ENCODE data around the gene FAM3C. TPM values are rescaled to one million over a fixed set of nuclear protein-coding genes. Genes with fewer than 3 reads are reported as not detected.

Gene FAM3C
- total and polyA plus RNA-seq, 2 of the 8 experiments (the other 6 are each of a cell fraction or from before 2014, with no cell fraction given): 27.0 to 77.7 TPM

DNA sequence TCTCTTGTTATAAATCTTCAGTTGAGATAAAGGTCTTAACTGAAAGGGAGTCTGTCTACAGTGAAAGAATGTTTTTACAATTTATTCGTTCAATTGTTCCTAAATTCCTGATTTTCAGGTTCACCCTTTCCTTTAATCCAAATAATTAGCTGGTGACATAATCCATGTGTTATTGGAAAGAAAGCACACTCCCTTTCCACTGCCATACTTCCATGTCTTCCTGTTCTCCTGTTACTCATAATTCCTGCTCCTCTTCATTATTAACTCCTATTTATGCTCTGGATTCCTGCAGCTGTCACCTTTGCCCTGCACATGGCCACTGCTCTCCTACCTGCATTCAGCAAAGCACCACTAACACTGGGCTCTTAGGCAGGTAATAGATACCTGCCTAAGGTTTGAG lies 40.0 kb upstream of the FAM3C start:
- Histone ChIP-seq H3K36me3 (ENCODE audit: control insufficient read depth in 2 of 4, insufficient read depth in 4 of 4, low read length in 3 of 4) (no peaks in the 10 kb centered on the region), H3K27ac (ENCODE audit: low read depth, low read length) (no peak overlapping the region), H4K91ac (replicated peaks; ENCODE audit: insufficient read length, low read length) (no peak overlapping the region), H2BK12ac (ENCODE audit: low read depth, low read length) (no peak overlapping the region), H3K23me2 (ENCODE audit: low read depth, low read length) (no peaks in the 10 kb centered on the region), H3K4me3 (ENCODE audit: extremely low read depth in 1 of 4, insufficient read depth in 2 of 4, low read depth in 3 of 4, low read length in 4 of 4) (no peak overlapping the region), H3K4ac (replicated peaks; ENCODE audit: insufficient read length, low read depth, low read length) (no peak overlapping the region), H3K56ac (replicated peaks; ENCODE audit: insufficient read length, low read depth, low read length) (no peak overlapping the region), H3K79me2 (ENCODE audit: control insufficient read depth in 1 of 2, insufficient read depth in 2 of 2, low read length in 2 of 2) (no peaks in the 10 kb centered on the region), H3K9me3 (ENCODE audit: insufficient read depth in 2 of 2, low read depth in 1 of 2, low read length in 1 of 2) (no peaks in the 10 kb centered on the region), H2AK5ac (ENCODE audit: low read depth, low read length) (0 out of 2 replicates have a peak overlapping the region, but pooled peaks have one; percentile 65), H3K9ac (replicated peaks in 1 of 4; ENCODE audit: extremely low read depth in 1 of 4, low read depth in 3 of 4, low read length in 3 of 4) (no peak overlapping the region), H3K4me1 (replicated peaks in 1 of 4; ENCODE audit: control insufficient read depth in 3 of 4, insufficient read depth in 4 of 4, low read length in 3 of 4) (peaks cover 0 to 4% (median 2%) of the 10 kb centered on the region in 4 experiments; a peak in 3 of 7 replicates), H3K23ac (ENCODE audit: insufficient read length) (no peak overlapping the region), H3K14ac (ENCODE audit: insufficient read length) (no peak overlapping the region), H2BK15ac (ENCODE audit: low read length) (no peak overlapping the region), H3K18ac (ENCODE audit: extremely low read depth, low read length) (no peak overlapping the region; the same call in 1 of the 2 replicates), H2BK5ac (ENCODE audit: low read depth, low read length) (no peak overlapping the region), H3K79me1 (ENCODE audit: low read depth, low read length) (no peaks in the 10 kb centered on the region), H3K27me3 (replicated peaks in 1 of 4; ENCODE audit: control insufficient read depth in 3 of 4, extremely low read depth in 1 of 4, insufficient read depth in 3 of 4, low read length in 3 of 4) (no peaks in the 10 kb centered on the region), H4K20me1 (replicated peaks in 1 of 2; ENCODE audit: control insufficient read depth in 1 of 2, insufficient read depth in 2 of 2, low read length in 2 of 2) (no peaks in the 10 kb centered on the region), H3K4me2 (ENCODE audit: insufficient read depth in 1 of 2, low read depth in 2 of 2, low read length in 2 of 2) (no peak overlapping the region), H2BK120ac (replicated peaks; ENCODE audit: low read depth, low read length) (no peak overlapping the region), H2BK20ac (ENCODE audit: low read length) (0 out of 2 replicates have a peak overlapping the region, but pooled peaks have one; percentile 48), H2AFZ (ENCODE audit: low read length) (no peak overlapping the region), H4K5ac (ENCODE audit: insufficient read length, low read depth, low read length) (no peak overlapping the region), H4K8ac (ENCODE audit: extremely low read depth, insufficient read depth, low read length) (no peak overlapping the region)
- ChIA-PET CTCF (ENCODE audit: partially characterized antibody) (no interaction called here), POLR2A (ENCODE audit: partially characterized antibody) (no interaction called here)
- FAIRE-seq: no peak
- WGBS, 2 experiments (ENCODE audit: extremely low coverage in 1 of 2, insufficient coverage in 1 of 2, insufficient read length in 1 of 2, insufficient replicate concordance in 2 of 2, low coverage in 1 of 2, low lambda C conversion rate in 2 of 2, missing lambda C conversion rate in 1 of 2): 88% methylated on average over 1 of the region's 1 CpG; no CpG with 5 or more reads in 1 of the 2 experiments
- no peak for DNase-seq (ENCODE audit: low read depth in 1 of 2, low spot score in 2 of 2)
- TF ChIP-seq POU5F1 (IDR thresholded peaks at IDR 0.05; ENCODE audit: low read depth, low read length) (no peak), SP1 (IDR thresholded peaks at IDR 0.05; ENCODE audit: low read depth, low read length) (no peak), NANOG (IDR thresholded peaks at IDR 0.05; ENCODE audit: insufficient read depth, low read depth, low read length, poor library complexity, severe bottlenecking) (no peak), SRF (IDR thresholded peaks at IDR 0.05; ENCODE audit: low read depth, low read length) (no peak), RFX5 (IDR thresholded peaks at IDR 0.05; ENCODE audit: borderline replicate concordance, low read depth, low read length) (no peak), RNF2 (IDR thresholded peaks at IDR 0.05; ENCODE audit: borderline replicate concordance, low read depth, low read length, missing control alignments, poor library complexity, severe bottlenecking) (no peak), SIX5 (IDR thresholded peaks at IDR 0.05; ENCODE audit: low read depth, low read length) (no peak), EGR1 (IDR thresholded peaks at IDR 0.05; ENCODE audit: borderline replicate concordance, low read depth, low read length) (no peak), SIN3A (conservative IDR thresholded peaks at IDR 0.05 in 1 of 2, IDR thresholded peaks at IDR 0.05 in 1 of 2; ENCODE audit: low read depth in 1 of 2, low read length in 2 of 2) (no peak), PHF8 (conservative IDR thresholded peaks at IDR 0.05; ENCODE audit: low read depth, low read length) (no peak), GTF2F1 (IDR thresholded peaks at IDR 0.05; ENCODE audit: borderline replicate concordance, low read depth, low read length) (no peak), CBX5 (IDR thresholded peaks at IDR 0.05; ENCODE audit: low read depth, low read length) (no peak), RBBP5 (IDR thresholded peaks at IDR 0.05; ENCODE audit: borderline replicate concordance, low read depth, low read length) (no peak), SIRT6 (IDR thresholded peaks at IDR 0.05; ENCODE audit: low read length) (no peak)
